K562 (cell line): ENCODE measurements around the gene TICAM1. TPM values are rescaled to one million over a fixed set of nuclear protein-coding genes. Genes with fewer than 3 reads are reported as not detected.
A peak's percentile ranks its signal among the peaks of the same experiment; 100 is the strongest.

Experiments used
- ATF3 ChIP-seq, 2 experiments: fragments of 450-650 bp in 1 of 2; sonication (generic) in 1 of 2; formaldehyde crosslinking in 1 of 2; IDR thresholded peaks in 1 of 2; conservative IDR thresholded peaks in 1 of 2; 2 replicates each; pipeline versions ENCODE4 v1.6.1 to v1.8.1; 2016 to 2023; ENCODE audit warnings: mild to moderate bottlenecking in 2 of 2, moderate library complexity in 2 of 2, inconsistent platforms in 1 of 2, missing genetic modification reagents in 1 of 2
- ATF6 ChIP-seq: sonication (generic); formaldehyde crosslinking; IDR thresholded peaks from 2 replicates; pipeline ENCODE4 v1.4.0; 2020; ENCODE audit warnings: mild to moderate bottlenecking, missing genetic modification reagents
- BCL6 ChIP-seq: fragments of 250-450 bp; sonication (Bioruptor Pico); IDR thresholded peaks from 2 replicates; pipeline ENCODE4 v1.4.0; 2020
- CREB1 ChIP-seq, 2 experiments: sonication (generic) in 1 of 2; formaldehyde crosslinking in 1 of 2; IDR thresholded peaks; 2 replicates each; pipeline versions ENCODE4 v1.6.1 to v1.8.0; 2012 to 2022; ENCODE audit warnings: inconsistent platforms in 1 of 2, mild to moderate bottlenecking in 1 of 2, missing genetic modification reagents in 1 of 2, moderate library complexity in 1 of 2
- KDM4B ChIP-seq, 2 experiments: fragments of 450-650 bp in 1 of 2; sonication (generic) in 1 of 2; IDR thresholded peaks; 2 replicates each; pipeline ENCODE4 v1.6.1; 2016 to 2017; ENCODE audit warnings: borderline replicate concordance in 2 of 2, antibody characterized with exemption in 1 of 2, low read depth in 1 of 2, mild to moderate bottlenecking in 1 of 2
- LCOR ChIP-seq: sonication (generic); formaldehyde crosslinking; IDR thresholded peaks from 2 replicates; pipeline ENCODE4 v1.8.0; 2022; ENCODE audit warnings: mild to moderate bottlenecking, missing genetic modification reagents
- POLR2AphosphoS5 ChIP-seq: IDR thresholded peaks from 2 replicates; pipeline ENCODE4 v1.6.1; 2011; ENCODE audit warnings: mild to moderate bottlenecking, low read depth, low read length, moderate library complexity; ENCODE audit not compliant: control insufficient read depth, insufficient read depth
- SIN3B ChIP-seq: fragments of 450-650 bp; IDR thresholded peaks from 2 replicates; pipeline ENCODE4 v1.6.1; 2017; ENCODE audit warnings: low read depth, mild to moderate bottlenecking, moderate library complexity
- SPI1 ChIP-seq: IDR thresholded peaks from 2 replicates; pipeline ENCODE4 v1.6.1; 2011; ENCODE audit warnings: low read depth, low read length, control low read depth, borderline replicate concordance
- TARDBP ChIP-seq: fragments of 450-650 bp; IDR thresholded peaks from 2 replicates; pipeline ENCODE4 v1.6.1; 2016
- ZFP30 ChIP-seq: fragments of 250-450 bp; sonication (Bioruptor Pico); IDR thresholded peaks from 2 replicates; pipeline ENCODE4 v1.8.0; 2022; ENCODE audit warnings: moderate library complexity, mild to moderate bottlenecking, inconsistent platforms, borderline replicate concordance
- ZNF311 ChIP-seq: fragments of 250-450 bp; sonication (Bioruptor Pico); IDR thresholded peaks from 2 replicates; pipeline ENCODE4 v1.4.0; 2020; ENCODE audit warnings: mild to moderate bottlenecking, moderate library complexity
- ZNF318 ChIP-seq, 2 experiments: fragments of 450-650 bp; IDR thresholded peaks; 2 replicates each; pipeline ENCODE4 v1.6.1; 2016; ENCODE audit warnings: mild to moderate bottlenecking in 2 of 2, borderline replicate concordance in 1 of 2, low read depth in 1 of 2, moderate library complexity in 1 of 2
- ZNF695 ChIP-seq: fragments of 450-650 bp; formaldehyde crosslinking; IDR thresholded peaks from 2 replicates; pipeline ENCODE4 v1.4.0; 2020; ENCODE audit warnings: mild to moderate bottlenecking, moderate library complexity
- polyA plus RNA-seq, 8 experiments: library from polyadenylated mRNA; depleted of rRNA in 4 of 8; stranded (reverse) in 5 of 8; unstranded in 3 of 8; fragments of >200 nt; fragmentation: Nextera tagmentation in 2 of 8; fragmentation: Illumina TruSeq in 1 of 8; extraction: Ambion mirVana in 2 of 8; extraction: Trizol in 1 of 8; gene quantifications; 2 replicates each; pipeline versions ENCODE4 v1.2.1 to v1.2.3, GENCODE V29; 2011 to 2014; ENCODE audit warnings: inconsistent platforms in 1 of 8, missing spikeins in 1 of 8
- total RNA-seq, 7 experiments: library from RNA; depleted of rRNA in 6 of 7; stranded (reverse); fragments of >200 nt in 6 of 7; fragmentation: Illumina TruSeq in 2 of 7; extraction: Trizol in 2 of 7; gene quantifications; 2 replicates each; pipeline versions ENCODE4 v1.2.1 to v1.2.3, GENCODE V29; 2011 to 2021; ENCODE audit warnings: low replicate concordance in 1 of 7

The TICAM1 gene
- total and polyA plus RNA-seq, 9 of the 15 experiments (the other 6 are each of a cell fraction or from before 2014, with no cell fraction given) = 0.07 to 11.6 (median 1.5) TPM

GRCh38 chr19:4791183-4792018 lies 40.1 kb downstream of the TICAM1 start, which contains the start of gene FEM1A (continued):
- TF ChIP-seq ATF3 (IDR thresholded peaks at IDR 0.05) = peak; percentile 65
- no peak for TF ChIP-seq ATF3 (CRISPR knock-in tag; conservative IDR thresholded peaks at IDR 0.05)
- no peak for TF ChIP-seq ZNF695
- TF ChIP-seq CREB1 (IDR thresholded peaks at IDR 0.05) = peak; percentile 99
- peak; percentile 99 for TF ChIP-seq CREB1 (CRISPR knock-in tag; IDR thresholded peaks at IDR 0.05)
- peak in 1 of 2 experiments; percentile 55; a peak in 1 of 4 replicates for TF ChIP-seq KDM4B (IDR thresholded peaks at IDR 0.05; ENCODE audit: borderline replicate concordance in 2 of 2, low read depth in 1 of 2)
- TF ChIP-seq TARDBP = peak; percentile 37; the same call in 1 of the 2 replicates
- peak; percentile 56 for TF ChIP-seq SPI1
- peak in 1 of 2 experiments; percentile 97; a peak in 2 of 4 replicates for TF ChIP-seq ZNF318 (IDR thresholded peaks at IDR 0.05; ENCODE audit: borderline replicate concordance in 1 of 2, low read depth in 1 of 2)
- TF ChIP-seq LCOR (CRISPR knock-in tag) = peak; percentile 96
- TF ChIP-seq SIN3B = peak; percentile 100
- TF ChIP-seq ZFP30 = no peak
- TF ChIP-seq BCL6 (CRISPR knock-in tag) = peak; percentile 92; the same call in 1 of the 2 replicates
- peak; percentile 70; the same call in 1 of the 2 replicates for TF ChIP-seq POLR2AphosphoS5
- 0 out of 2 replicates have a peak, but pooled peaks have one; percentile 67 for TF ChIP-seq ATF6 (CRISPR knock-in tag)
- TF ChIP-seq ZNF311 (CRISPR knock-in tag) = peak; percentile 96
- TF ChIP-seq, all 486 proteins: peak for 189
